ENCODE measurements around the gene KRT86.
"Not testable (repeated sequence)": the region's sequence is repeated elsewhere in the genome, so short reads cannot be mapped to it uniquely, and the experiment has no call there.

Gene KRT86

GRCh38 chr12:52234223-52234810 is 40.1 kb upstream of the KRT86 start:
- H3K4me1 ChIP-seq: no peaks in the 10 kb centered on the region
- H3K27me3 ChIP-seq (ENCODE audit: low read depth): no peaks in the 10 kb centered on the region
- no peak for DNase-seq (ENCODE audit: low spot score in 2 of 2)
- in situ Hi-C loops (cut with MboI; ENCODE audit: low sequenced_read_pairs): no loop called here
- H3K4me3 ChIP-seq: no peak overlapping the region
- H3K9me3 ChIP-seq: no peaks in the 10 kb centered on the region
- H3K36me3 ChIP-seq (replicated peaks): no peaks in the 10 kb centered on the region

- H3K4me1 ChIP-seq: no peaks in the 10 kb centered on the region
- in situ Hi-C loops (cut with MboI; ENCODE audit: low sequenced_read_pairs): no loop called here
- no peaks in the 10 kb centered on the region for H3K9me3 ChIP-seq
- no peak for DNase-seq (ENCODE audit: low spot score in 2 of 2)
- H3K4me3 ChIP-seq: no peak overlapping the region
- H3K27me3 ChIP-seq (ENCODE audit: low read depth): no peaks in the 10 kb centered on the region
- H3K36me3 ChIP-seq (replicated peaks): no peaks in the 10 kb centered on the region
Measured at GRCh38 chr12:52235001-52235764, 39.3 kb upstream of the KRT86 start.

GRCh38 chr12:52235822-52236361 is 38.6 kb upstream of the KRT86 start:
- in situ Hi-C loops (cut with MboI; ENCODE audit: low sequenced_read_pairs): no loop called here
- no peak for DNase-seq (ENCODE audit: low spot score in 2 of 2)
- Histone ChIP-seq H3K36me3 (replicated peaks) (no peaks in the 10 kb centered on the region), H3K4me3 (no peak overlapping the region), H3K4me1 (no peaks in the 10 kb centered on the region), H3K27me3 (ENCODE audit: low read depth) (no peaks in the 10 kb centered on the region), H3K9me3 (no peaks in the 10 kb centered on the region)

GRCh38 chr12:52236386-52237050 is 37.9 kb upstream of the KRT86 start:
- Histone ChIP-seq H3K27me3 (ENCODE audit: low read depth) (no peaks in the 10 kb centered on the region), H3K9me3 (no peaks in the 10 kb centered on the region), H3K4me1 (no peaks in the 10 kb centered on the region), H3K4me3 (no peak overlapping the region), H3K36me3 (replicated peaks) (no peaks in the 10 kb centered on the region)
- DNase-seq (ENCODE audit: low spot score in 2 of 2): no peak
- in situ Hi-C loops (cut with MboI; ENCODE audit: low sequenced_read_pairs): no loop called here

GRCh38 chr12:52238207-52238840 is 36.1 kb upstream of the KRT86 start:
- Histone ChIP-seq H3K36me3 (replicated peaks) (no peaks in the 10 kb centered on the region), H3K27me3 (ENCODE audit: low read depth) (no peaks in the 10 kb centered on the region), H3K9me3 (no peaks in the 10 kb centered on the region), H3K4me3 (no peak overlapping the region), H3K4me1 (no peaks in the 10 kb centered on the region)
- in situ Hi-C loops (cut with MboI; ENCODE audit: low sequenced_read_pairs): no loop called here
- DNase-seq (ENCODE audit: low spot score in 2 of 2): no peak

GRCh38 chr12:52238916-52239646 is 35.4 kb upstream of the KRT86 start:
- DNase-seq (ENCODE audit: low spot score in 2 of 2): no peak
- H3K4me1 ChIP-seq: no peaks in the 10 kb centered on the region
- no peaks in the 10 kb centered on the region for H3K36me3 ChIP-seq (replicated peaks)
- no peak overlapping the region for H3K4me3 ChIP-seq
- in situ Hi-C loops (cut with MboI; ENCODE audit: low sequenced_read_pairs): no loop called here
- no peaks in the 10 kb centered on the region for H3K27me3 ChIP-seq (ENCODE audit: low read depth)
- no peaks in the 10 kb centered on the region for H3K9me3 ChIP-seq

GRCh38 chr12:52239767-52240166 is 34.7 kb upstream of the KRT86 start:
- in situ Hi-C loops (cut with MboI; ENCODE audit: low sequenced_read_pairs): no loop called here
- Histone ChIP-seq H3K9me3 (no peaks in the 10 kb centered on the region), H3K4me1 (no peaks in the 10 kb centered on the region), H3K36me3 (replicated peaks) (no peaks in the 10 kb centered on the region), H3K4me3 (no peak overlapping the region), H3K27me3 (ENCODE audit: low read depth) (no peaks in the 10 kb centered on the region)
- DNase-seq (ENCODE audit: low spot score in 2 of 2): no peak

GRCh38 chr12:52240247-52240646 is 34.2 kb upstream of the KRT86 start:
- H3K36me3 ChIP-seq (replicated peaks); H3K4me3 ChIP-seq; in situ Hi-C loops (cut with MboI; ENCODE audit: low sequenced_read_pairs); H3K4me1 ChIP-seq; DNase-seq (ENCODE audit: low spot score in 2 of 2); H3K9me3 ChIP-seq; H3K27me3 ChIP-seq (ENCODE audit: low read depth): not testable (repeated sequence)

- DNase-seq (ENCODE audit: low spot score in 2 of 2): no peak
- H3K27me3 ChIP-seq (ENCODE audit: low read depth): no peaks in the 10 kb centered on the region
- no peak overlapping the region for H3K4me3 ChIP-seq
- H3K4me1 ChIP-seq: no peaks in the 10 kb centered on the region
- H3K36me3 ChIP-seq (replicated peaks): no peaks in the 10 kb centered on the region
- no peaks in the 10 kb centered on the region for H3K9me3 ChIP-seq
- in situ Hi-C loops (cut with MboI; ENCODE audit: low sequenced_read_pairs): no loop called here
Measured at GRCh38 chr12:52241205-52241842, 33.1 kb upstream of the KRT86 start.

- DNase-seq (ENCODE audit: low spot score in 2 of 2): no peak
- H3K4me3 ChIP-seq: no peak overlapping the region
- peaks cover 6% of the 10 kb centered on the region for H3K4me1 ChIP-seq
- no peaks in the 10 kb centered on the region for H3K27me3 ChIP-seq (ENCODE audit: low read depth)
- H3K36me3 ChIP-seq (replicated peaks): no peaks in the 10 kb centered on the region
- no peaks in the 10 kb centered on the region for H3K9me3 ChIP-seq
- in situ Hi-C loops (cut with MboI; ENCODE audit: low sequenced_read_pairs): no loop called here
Measured at GRCh38 chr12:52242442-52243258, 31.8 kb upstream of the KRT86 start.

GRCh38 chr12:52243259-52243855 is 31.1 kb upstream of the KRT86 start:
- in situ Hi-C loops (cut with MboI; ENCODE audit: low sequenced_read_pairs): no loop called here
- H3K36me3 ChIP-seq (replicated peaks): no peaks in the 10 kb centered on the region
- no peak overlapping the region for H3K4me3 ChIP-seq
- H3K27me3 ChIP-seq (ENCODE audit: low read depth): no peaks in the 10 kb centered on the region
- H3K4me1 ChIP-seq: peaks cover 8% of the 10 kb centered on the region
- no peaks in the 10 kb centered on the region for H3K9me3 ChIP-seq
- no peak for DNase-seq (ENCODE audit: low spot score in 2 of 2)

Data from HAP-1 (cell line).